ENCODE measurements around the gene GPRIN2. TPM values are rescaled to one million over a fixed set of nuclear protein-coding genes. Genes with fewer than 3 reads are reported as not detected.

Gene GPRIN2
- polyA plus RNA-seq, 1 of the 3 experiments (the other 2 are of a cell fraction) = 0.03 TPM

- H3K4me3 ChIP-seq (ENCODE audit: low read depth in 2 of 2, low read length in 1 of 2) = no peak overlapping the region
- no peaks in the 10 kb centered on the region for H3K79me2 ChIP-seq (ENCODE audit: insufficient read depth)
- no peak overlapping the region for H3K4me2 ChIP-seq
- H3K9me3 ChIP-seq = no peaks in the 10 kb centered on the region
- H3F3A ChIP-seq (replicated peaks; ENCODE audit: insufficient read depth) = peaks cover 3% of the 10 kb centered on the region
- DNase-seq = no peak
- no peak for TF ChIP-seq SIN3A (IDR thresholded peaks at IDR 0.05; ENCODE audit: borderline replicate concordance, low read depth, low read length)
- TF ChIP-seq CHD2 (IDR thresholded peaks at IDR 0.05; ENCODE audit: low read length, partially characterized antibody) = no peak
- no peak for TF ChIP-seq RCOR1 (IDR thresholded peaks at IDR 0.05; ENCODE audit: low read length)
- no peak for TF ChIP-seq IRF3 (IDR thresholded peaks at IDR 0.05; ENCODE audit: low read depth, low read length)
- TF ChIP-seq YY1 (IDR thresholded peaks at IDR 0.05; ENCODE audit: low read depth) = no peak
- TF ChIP-seq PBX3 (IDR thresholded peaks at IDR 0.05) = no peak
- ChIA-PET CTCF (interaction anchor here (2.2 kb wide), 1 partner anchor 25 kb away, joined by 5 read pairs; no protein-coding TSS in a partner anchor), POLR2A (no interaction called here)
- H3K9ac ChIP-seq = no peak overlapping the region
- H4K20me1 ChIP-seq (ENCODE audit: insufficient read depth) = no peaks in the 10 kb centered on the region
- no peaks in the 10 kb centered on the region for H3K36me3 ChIP-seq (replicated peaks in 1 of 2; ENCODE audit: control insufficient read depth in 1 of 2, insufficient read depth in 2 of 2, low read length in 1 of 2)
- H3K27me3 ChIP-seq (ENCODE audit: insufficient read depth) = no peaks in the 10 kb centered on the region
- no peak overlapping the region for H2AFZ ChIP-seq (ENCODE audit: low read depth)
- H3K27ac ChIP-seq (ENCODE audit: low read depth in 2 of 2, low read length in 1 of 2) = no peak overlapping the region
- no peaks in the 10 kb centered on the region for H3K9me2 ChIP-seq
- H3K4me1 ChIP-seq (ENCODE audit: control insufficient read depth in 1 of 2, insufficient read depth in 2 of 2, low read depth in 1 of 2, low read length in 1 of 2) = peaks cover 0 to 3% of the 10 kb centered on the region in 2 experiments; a peak in 2 of 4 replicates
Measured at GRCh38 chr10:46515366-46515765, 41.1 kb downstream of the GPRIN2 start.

GRCh38 chr10:46514899-46515298, 41.6 kb downstream of the GPRIN2 start:
- peaks cover 0 to 3% of the 10 kb centered on the region in 2 experiments; a peak in 1 of 4 replicates for H3K4me1 ChIP-seq (ENCODE audit: control insufficient read depth in 1 of 2, insufficient read depth in 2 of 2, low read depth in 1 of 2, low read length in 1 of 2)
- H3K36me3 ChIP-seq (replicated peaks in 1 of 2; ENCODE audit: control insufficient read depth in 1 of 2, insufficient read depth in 2 of 2, low read length in 1 of 2) = no peaks in the 10 kb centered on the region
- ChIA-PET POLR2A (no interaction called here), CTCF (interaction anchor here (2.2 kb wide), 1 partner anchor 26 kb away, joined by 5 read pairs; no protein-coding TSS in a partner anchor)
- H4K20me1 ChIP-seq (ENCODE audit: insufficient read depth) = no peaks in the 10 kb centered on the region
- H2AFZ ChIP-seq (ENCODE audit: low read depth) = no peak overlapping the region
- H3K9me3 ChIP-seq = no peaks in the 10 kb centered on the region
- no peak overlapping the region for H3K9ac ChIP-seq
- H3K4me3 ChIP-seq (ENCODE audit: low read depth in 2 of 2, low read length in 1 of 2) = no peak overlapping the region
- H3K27me3 ChIP-seq (ENCODE audit: insufficient read depth) = no peaks in the 10 kb centered on the region
- peaks cover 3% of the 10 kb centered on the region for H3F3A ChIP-seq (replicated peaks; ENCODE audit: insufficient read depth)
- no peak overlapping the region for H3K27ac ChIP-seq (ENCODE audit: low read depth in 2 of 2, low read length in 1 of 2)
- H3K79me2 ChIP-seq (ENCODE audit: insufficient read depth) = no peaks in the 10 kb centered on the region
- H3K9me2 ChIP-seq = no peaks in the 10 kb centered on the region
- TF ChIP-seq USF1 (IDR thresholded peaks at IDR 0.05; ENCODE audit: borderline replicate concordance, low read depth) (no peak), CHD2 (IDR thresholded peaks at IDR 0.05; ENCODE audit: low read length, partially characterized antibody) (no peak), FOSL2 (IDR thresholded peaks at IDR 0.05; ENCODE audit: borderline replicate concordance, low read depth) (no peak), EZH2phosphoT487 (IDR thresholded peaks at IDR 0.05; ENCODE audit: borderline replicate concordance, low read depth) (no peak), NRF1 (IDR thresholded peaks at IDR 0.05; ENCODE audit: low read depth, low read length) (no peak), CTCF (IDR thresholded peaks at IDR 0.05) (no peak), IRF3 (IDR thresholded peaks at IDR 0.05; ENCODE audit: low read depth, low read length) (no peak)
- no peak overlapping the region for H3K4me2 ChIP-seq
- no peak for DNase-seq
- WGBS (ENCODE audit: low lambda C conversion rate) = 70% methylated on average over 3 of the region's 3 CpGs

Measured in SK-N-SH (cell line).